SK-N-MC (cell line): ENCODE data around the gene DCLRE1B.

Source experiments
- DNase-seq: peaks from one replicate; pipeline ENCODE4 v3.0.0-alpha.2; 2011; ENCODE audit warnings: low read depth, low spot score
- H3K27ac ChIP-seq: fragments of 200-600 bp; sonication (generic); 2 replicates; pipeline ENCODE4 v1.5.1; 2016; ENCODE audit warnings: mixed run types
- H3K36me3 ChIP-seq: fragments of 200-600 bp; sonication (generic); 2 replicates; pipeline ENCODE4 v1.6.1; 2017; ENCODE audit warnings: antibody characterized with exemption, low read length, mixed read lengths; ENCODE audit not compliant: insufficient read depth
- H3K4me3 ChIP-seq: fragments of 200-600 bp; sonication (generic); 2 replicates; pipeline ENCODE4 v1.5.1; 2016
- H3K9ac ChIP-seq: fragments of 200-600 bp; sonication (generic); 2 replicates; pipeline ENCODE4 v1.8.0; 2017; ENCODE audit warnings: mixed run types, mixed read lengths; ENCODE audit not compliant: insufficient read length
- H3K9me3 ChIP-seq: fragments of 200-600 bp; sonication (generic); 2 replicates; pipeline ENCODE4 v1.6.1; 2017; ENCODE audit warnings: low read depth, mild to moderate bottlenecking, antibody characterized with exemption, low read length, moderate library complexity, mixed read lengths
- EZH2 ChIP-seq: fragments of 200-600 bp; sonication (generic); IDR thresholded peaks from one replicate; pipeline ENCODE4 v1.6.1; 2017; ENCODE audit warnings: antibody characterized with exemption
- FOXP2 ChIP-seq: optimal IDR thresholded peaks from 2 replicates; pipeline ENCODE3; 2011; ENCODE audit warnings: mild to moderate bottlenecking, moderate library complexity; ENCODE audit not compliant: insufficient read depth; ENCODE audit errors: extremely low read length, control extremely low read depth
- POLR2AphosphoS5 ChIP-seq: IDR thresholded peaks from 2 replicates; pipeline ENCODE4 v1.6.1; 2012; ENCODE audit warnings: mild to moderate bottlenecking, low read depth, low read length, borderline replicate concordance

Gene DCLRE1B

GRCh38 chr1:113928187-113928930 is 23.2 kb downstream of the DCLRE1B start:
- H3K9me3 ChIP-seq, result no peaks in the 10 kb centered on the region
- TF ChIP-seq FOXP2 (no peak), EZH2 (no peak), POLR2AphosphoS5 (no peak)
- DNase-seq, result no peak
- peak overlapping the region; percentile 99 for H3K4me3 ChIP-seq
- peak overlapping the region; percentile 88 for H3K27ac ChIP-seq
- H3K9ac ChIP-seq, result peak overlapping the region; percentile 87
- H3K36me3 ChIP-seq, result no peaks in the 10 kb centered on the region

GRCh38 chr1:113928941-113929749 is 24.0 kb downstream of the DCLRE1B start, which contains the start of gene HIPK1:
HIPK1 (plus strand) TSS chr1:113929324.
- H3K27ac ChIP-seq, result peak within 1 kb of the TSS; percentile 88
- TF ChIP-seq POLR2AphosphoS5 (peak; percentile 80), FOXP2 (no peak), EZH2 (no peak)
- peak within 1 kb of the TSS; percentile 99 for H3K4me3 ChIP-seq
- no peak for DNase-seq
- H3K9ac ChIP-seq, result peak within 1 kb of the TSS; percentile 87
- no peaks in the 10 kb centered on the region for H3K9me3 ChIP-seq
- peaks cover 8% of the 10 kb centered on the region for H3K36me3 ChIP-seq

GRCh38 chr1:113929750-113930498 is 24.8 kb downstream of the DCLRE1B start:
- peak overlapping the region; percentile 88 for H3K27ac ChIP-seq

GRCh38 chr1:113930499-113931161 is 25.5 kb downstream of the DCLRE1B start:
- Histone ChIP-seq H3K9ac (peak overlapping the region; percentile 87), H3K36me3 (peaks cover 18% of the 10 kb centered on the region), H3K4me3 (peak overlapping the region; percentile 99), H3K9me3 (no peaks in the 10 kb centered on the region), H3K27ac (peak overlapping the region; percentile 88)
- TF ChIP-seq FOXP2, result no peak
- no peak for TF ChIP-seq POLR2AphosphoS5
- no peak for TF ChIP-seq EZH2
- DNase-seq, result no peak

More at GRCh38 chr1:113929750-113930498, 24.8 kb downstream of the DCLRE1B start:
- H3K36me3 ChIP-seq, result peaks cover 14% of the 10 kb centered on the region
- peak overlapping the region; percentile 99 for H3K4me3 ChIP-seq
- H3K9ac ChIP-seq, result peak overlapping the region; percentile 87
- DNase-seq, result no peak
- H3K9me3 ChIP-seq, result no peaks in the 10 kb centered on the region
- TF ChIP-seq FOXP2, result no peak
- no peak for TF ChIP-seq POLR2AphosphoS5
- TF ChIP-seq EZH2, result no peak

- H3K4me3 ChIP-seq, result peak overlapping the region; percentile 99
- no peak for TF ChIP-seq FOXP2
- no peak for TF ChIP-seq POLR2AphosphoS5
- no peak for TF ChIP-seq EZH2
- peak overlapping the region; percentile 88 for H3K27ac ChIP-seq
- no peaks in the 10 kb centered on the region for H3K9me3 ChIP-seq
- no peak for DNase-seq
- H3K9ac ChIP-seq, result peak overlapping the region; percentile 87
- H3K36me3 ChIP-seq, result peaks cover 18% of the 10 kb centered on the region
Observed at GRCh38 chr1:113931451-113931851, 26.3 kb downstream of the DCLRE1B start.

GRCh38 chr1:113934006-113934405 is 28.9 kb downstream of the DCLRE1B start:
- TF ChIP-seq FOXP2 (no peak), EZH2 (no peak), POLR2AphosphoS5 (no peak)
- no peaks in the 10 kb centered on the region for H3K9me3 ChIP-seq
- no peak overlapping the region for H3K4me3 ChIP-seq
- H3K36me3 ChIP-seq, result peaks cover 18% of the 10 kb centered on the region
- H3K9ac ChIP-seq, result no peak overlapping the region
- no peak for DNase-seq
- peak overlapping the region; percentile 29; the same call in 1 of the 2 replicates for H3K27ac ChIP-seq

- TF ChIP-seq EZH2 (no peak), FOXP2 (no peak), POLR2AphosphoS5 (no peak)
- H3K9me3 ChIP-seq, result no peaks in the 10 kb centered on the region
- DNase-seq, result no peak
- no peak overlapping the region for H3K9ac ChIP-seq
- peaks cover 18% of the 10 kb centered on the region for H3K36me3 ChIP-seq
- no peak overlapping the region for H3K4me3 ChIP-seq
- H3K27ac ChIP-seq, result peak overlapping the region; percentile 29; the same call in 1 of the 2 replicates
Observed at GRCh38 chr1:113934511-113935055, 29.5 kb downstream of the DCLRE1B start.
